ENCODE measurements around the gene C19orf18.
A peak's percentile ranks its signal among the peaks of the same experiment; 100 is the strongest.
"Not testable (repeated sequence)": the region's sequence is repeated elsewhere in the genome, so short reads cannot be mapped to it uniquely, and the experiment has no call there.

Gene C19orf18

GRCh38 chr19:57947419-57948134 lies 26.8 kb downstream of the C19orf18 start, which contains the start of gene ZNF256:
Gene ZNF256 (minus strand): TSS chr19:57947706. CDS start chr19:57947474, 232 bp downstream.
- H3K27me3 ChIP-seq (ENCODE audit: control insufficient read depth, insufficient read depth, low read length), result no peaks in the 10 kb centered on the region
- H3K36me3 ChIP-seq (ENCODE audit: control insufficient read depth, insufficient read depth, low read length), result peaks cover 21% of the 10 kb centered on the region
- H3K27ac ChIP-seq (ENCODE audit: low read depth, low read length), result peak within 1 kb of the TSS; percentile 81
- peak within 1 kb of the TSS; percentile 89 for H3K4me3 ChIP-seq (ENCODE audit: low read depth, low read length)
- H3K9me3 ChIP-seq (ENCODE audit: control insufficient read depth, insufficient read depth, low read depth, low read length), result peaks cover 51% of the 10 kb centered on the region
- peak within 1 kb of the TSS; percentile 89 for H3K9ac ChIP-seq (ENCODE audit: low read length)
- H3K4me1 ChIP-seq (ENCODE audit: control insufficient read depth, insufficient read depth, low read length), result 0 out of 2 replicates have a peak, but pooled peaks cover 4% of the 10 kb centered on the region

DNA sequence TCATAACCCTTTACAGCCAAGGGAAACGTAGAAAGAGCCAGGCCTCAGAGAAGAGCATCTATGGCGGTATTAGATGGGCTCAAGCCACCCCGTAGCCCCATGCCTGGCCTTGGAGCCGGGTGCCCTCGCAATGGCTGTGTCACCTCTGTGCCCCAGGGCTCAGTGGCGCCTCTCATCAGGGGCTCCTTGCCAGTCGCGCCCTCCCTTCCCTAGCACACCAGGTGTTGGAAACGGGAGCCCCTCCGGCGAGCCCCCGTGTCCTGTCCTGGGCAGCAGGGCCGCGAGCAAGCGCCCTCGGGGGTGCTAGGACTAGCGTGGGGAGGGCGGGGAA lies 27.3 kb downstream of the C19orf18 start:
- Histone ChIP-seq H3K9me3 (ENCODE audit: control insufficient read depth, insufficient read depth, low read depth, low read length) (peaks cover 53% of the 10 kb centered on the region), H3K27ac (ENCODE audit: low read depth, low read length) (peak overlapping the region; percentile 81), H3K4me1 (ENCODE audit: control insufficient read depth, insufficient read depth, low read length) (0 out of 2 replicates have a peak, but pooled peaks cover 4% of the 10 kb centered on the region), H3K4me3 (ENCODE audit: low read depth, low read length) (peak overlapping the region; percentile 89), H3K36me3 (ENCODE audit: control insufficient read depth, insufficient read depth, low read length) (peaks cover 26% of the 10 kb centered on the region), H3K9ac (ENCODE audit: low read length) (peak overlapping the region; percentile 89), H3K27me3 (ENCODE audit: control insufficient read depth, insufficient read depth, low read length) (no peaks in the 10 kb centered on the region)

- H3K27ac ChIP-seq (ENCODE audit: low read depth, low read length), result no peak overlapping the region
- peak overlapping the region; percentile 89 for H3K4me3 ChIP-seq (ENCODE audit: low read depth, low read length)
- peaks cover 33% of the 10 kb centered on the region for H3K36me3 ChIP-seq (ENCODE audit: control insufficient read depth, insufficient read depth, low read length)
- peak overlapping the region; percentile 89 for H3K9ac ChIP-seq (ENCODE audit: low read length)
- H3K4me1 ChIP-seq (ENCODE audit: control insufficient read depth, insufficient read depth, low read length), result 0 out of 2 replicates have a peak, but pooled peaks cover 4% of the 10 kb centered on the region
- H3K27me3 ChIP-seq (ENCODE audit: control insufficient read depth, insufficient read depth, low read length), result no peaks in the 10 kb centered on the region
- peaks cover 59% of the 10 kb centered on the region for H3K9me3 ChIP-seq (ENCODE audit: control insufficient read depth, insufficient read depth, low read depth, low read length)
These were observed 28.0 kb downstream of the C19orf18 start for GRCh38 chr19:57946316-57946715.

GRCh38 chr19:57941593-57941992 lies 32.7 kb downstream of the C19orf18 start:
- Histone ChIP-seq H3K4me1 (ENCODE audit: control insufficient read depth, insufficient read depth, low read length) (0 out of 2 replicates have a peak, but pooled peaks cover 4% of the 10 kb centered on the region), H3K27me3 (ENCODE audit: control insufficient read depth, insufficient read depth, low read length) (no peaks in the 10 kb centered on the region), H3K4me3 (ENCODE audit: low read depth, low read length) (no peak overlapping the region), H3K36me3 (ENCODE audit: control insufficient read depth, insufficient read depth, low read length) (peaks cover 48% of the 10 kb centered on the region), H3K27ac (ENCODE audit: low read depth, low read length) (no peak overlapping the region), H3K9ac (ENCODE audit: low read length) (no peak overlapping the region), H3K9me3 (ENCODE audit: control insufficient read depth, insufficient read depth, low read depth, low read length) (peaks cover 42% of the 10 kb centered on the region)

DNA sequence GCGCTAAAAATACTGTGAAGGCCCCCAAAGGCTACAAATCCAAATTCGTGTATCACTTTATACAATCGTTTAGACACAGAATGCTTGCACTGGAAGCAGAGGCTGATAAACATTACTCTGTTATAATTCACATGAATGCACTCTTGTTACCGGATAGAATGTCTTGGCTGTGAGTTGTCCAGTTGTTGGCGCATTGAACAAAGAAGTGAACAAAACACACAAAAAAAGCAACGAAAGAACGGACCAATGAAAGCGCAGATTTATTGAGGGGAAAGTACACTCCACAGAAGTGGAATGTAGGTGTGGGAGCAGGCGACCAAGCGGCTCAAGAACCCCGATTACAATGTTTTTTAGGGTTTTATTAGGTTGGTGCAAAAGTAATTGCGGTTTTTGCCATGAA lies 38.6 kb downstream of the C19orf18 start:
- H3K9me3 ChIP-seq (ENCODE audit: control insufficient read depth, insufficient read depth, low read depth, low read length), result peaks cover 21% of the 10 kb centered on the region; the same call in 1 of the 2 replicates
- no peak overlapping the region for H3K9ac ChIP-seq (ENCODE audit: low read length)
- peaks cover 36% of the 10 kb centered on the region for H3K36me3 ChIP-seq (ENCODE audit: control insufficient read depth, insufficient read depth, low read length)
- H3K4me3 ChIP-seq (ENCODE audit: low read depth, low read length), result peak overlapping the region; percentile 83; the same call in 1 of the 2 replicates
- H3K4me1 ChIP-seq (ENCODE audit: control insufficient read depth, insufficient read depth, low read length), result no peaks in the 10 kb centered on the region
- no peaks in the 10 kb centered on the region for H3K27me3 ChIP-seq (ENCODE audit: control insufficient read depth, insufficient read depth, low read length)
- H3K27ac ChIP-seq (ENCODE audit: low read depth, low read length), result no peak overlapping the region

- Histone ChIP-seq H3K4me3 (ENCODE audit: low read depth, low read length) (peak within 1 kb of the TSS; percentile 83), H3K27me3 (ENCODE audit: control insufficient read depth, insufficient read depth, low read length) (no peaks in the 10 kb centered on the region), H3K9ac (ENCODE audit: low read length) (peak within 1 kb of the TSS; percentile 89), H3K9me3 (ENCODE audit: control insufficient read depth, insufficient read depth, low read depth, low read length) (peaks cover 26% of the 10 kb centered on the region), H3K4me1 (ENCODE audit: control insufficient read depth, insufficient read depth, low read length) (no peaks in the 10 kb centered on the region), H3K27ac (ENCODE audit: low read depth, low read length) (peak within 1 kb of the TSS; percentile 46), H3K36me3 (ENCODE audit: control insufficient read depth, insufficient read depth, low read length) (peaks cover 36% of the 10 kb centered on the region)
These were observed 39.3 kb downstream of the C19orf18 start, which contains the start of gene ZNF418 for GRCh38 chr19:57934820-57935665. Gene ZNF418 (minus strand): TSS chr19:57935402. CDS start chr19:57933822, 1,580 bp downstream.

DNA sequence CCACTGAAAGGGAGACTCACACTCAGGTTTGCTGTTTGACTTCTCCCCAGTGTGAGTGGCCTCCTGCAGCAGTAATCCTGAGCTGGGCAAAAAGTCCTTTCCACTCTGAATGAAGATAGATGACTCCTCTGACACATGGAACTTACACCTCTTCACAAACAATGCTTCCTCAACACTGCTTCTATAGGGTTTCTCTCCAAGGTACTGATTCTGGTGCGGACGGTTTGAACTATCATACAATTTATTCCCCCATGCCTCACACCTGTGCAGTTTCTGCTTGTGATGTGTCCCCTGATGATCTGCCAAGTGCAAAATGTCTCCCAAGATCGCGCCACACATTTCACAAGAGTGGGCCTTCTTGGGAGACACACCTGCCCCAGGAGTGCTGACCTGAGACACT lies 46.7 kb downstream of the C19orf18 start:
- H3K36me3 ChIP-seq (ENCODE audit: control insufficient read depth, insufficient read depth, low read length), result peaks cover 82% of the 10 kb centered on the region
- H3K27me3 ChIP-seq (ENCODE audit: control insufficient read depth, insufficient read depth, low read length), result no peaks in the 10 kb centered on the region
- no peaks in the 10 kb centered on the region for H3K4me1 ChIP-seq (ENCODE audit: control insufficient read depth, insufficient read depth, low read length)
- H3K9ac ChIP-seq (ENCODE audit: low read length), result no peak overlapping the region
- peaks cover 69% of the 10 kb centered on the region for H3K9me3 ChIP-seq (ENCODE audit: control insufficient read depth, insufficient read depth, low read depth, low read length)
- H3K4me3 ChIP-seq (ENCODE audit: low read depth, low read length), result no peak overlapping the region
- no peak overlapping the region for H3K27ac ChIP-seq (ENCODE audit: low read depth, low read length)

DNA sequence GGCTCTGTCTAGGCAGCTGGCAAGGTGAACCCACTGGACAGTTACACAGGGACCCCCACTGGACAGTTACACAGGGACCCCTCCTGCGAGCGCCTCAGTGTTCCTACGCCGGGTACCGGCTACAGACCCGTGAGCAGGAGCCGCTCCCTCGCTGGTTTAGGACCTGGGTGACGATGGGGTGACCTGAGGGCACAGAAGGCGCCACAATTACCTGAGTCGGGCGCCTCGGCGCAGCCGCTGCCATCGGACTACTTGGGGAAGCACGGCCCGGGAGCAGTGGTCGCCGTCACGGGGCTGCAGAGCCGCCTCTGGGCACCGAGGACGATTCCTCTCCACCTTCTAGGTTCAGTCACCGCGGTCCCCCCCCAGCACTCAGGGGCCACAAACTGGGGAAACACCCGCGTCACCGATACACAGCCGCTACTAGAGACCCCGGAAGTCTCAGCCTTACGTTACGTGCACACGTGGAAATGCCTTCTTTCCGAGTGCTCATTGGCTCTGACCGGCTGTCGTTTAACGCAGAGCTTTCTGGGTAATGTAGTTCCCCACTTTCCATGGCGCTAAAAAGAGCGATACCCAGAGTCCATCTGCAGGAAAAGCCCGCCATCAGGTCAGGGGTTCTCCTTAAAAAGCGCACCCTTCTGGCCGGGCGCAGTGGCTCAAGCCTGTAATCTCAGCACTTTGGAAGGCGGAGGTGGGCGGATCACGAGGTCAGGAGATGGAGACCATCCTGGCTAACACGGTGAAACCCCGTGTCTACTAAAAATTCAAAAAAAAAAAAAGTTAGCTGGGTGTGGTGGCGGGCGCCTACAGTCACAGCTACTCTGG lies 58.0 kb downstream of the C19orf18 start, which contains the start of gene ZNF417:
ZNF417 (minus strand) TSS at position 425 of the 828 bp plus-strand sequence; CDS start at position 244, 181 bp downstream.
- H3K9ac ChIP-seq (ENCODE audit: low read length), result peak within 1 kb of the TSS; percentile 88
- H3K9me3 ChIP-seq (ENCODE audit: control insufficient read depth, insufficient read depth, low read depth, low read length); H3K4me1 ChIP-seq (ENCODE audit: control insufficient read depth, insufficient read depth, low read length); H3K27me3 ChIP-seq (ENCODE audit: control insufficient read depth, insufficient read depth, low read length): not testable (repeated sequence)
- H3K4me3 ChIP-seq (ENCODE audit: low read depth, low read length), result peak within 1 kb of the TSS; percentile 88
- peak within 1 kb of the TSS; percentile 76 for H3K27ac ChIP-seq (ENCODE audit: low read depth, low read length)
- peaks cover 55% of the 10 kb centered on the region for H3K36me3 ChIP-seq (ENCODE audit: control insufficient read depth, insufficient read depth, low read length)

- H3K4me1 ChIP-seq (ENCODE audit: control insufficient read depth, insufficient read depth, low read length), result no peaks in the 10 kb centered on the region
- H3K9ac ChIP-seq (ENCODE audit: low read length), result no peak overlapping the region
- peaks cover 53% of the 10 kb centered on the region for H3K36me3 ChIP-seq (ENCODE audit: control insufficient read depth, insufficient read depth, low read length)
- H3K27ac ChIP-seq (ENCODE audit: low read depth, low read length), result no peak overlapping the region
- H3K9me3 ChIP-seq (ENCODE audit: control insufficient read depth, insufficient read depth, low read depth, low read length), result no peaks in the 10 kb centered on the region
- no peak overlapping the region for H3K4me3 ChIP-seq (ENCODE audit: low read depth, low read length)
- no peaks in the 10 kb centered on the region for H3K27me3 ChIP-seq (ENCODE audit: control insufficient read depth, insufficient read depth, low read length)
These were observed 59.8 kb downstream of the C19orf18 start for GRCh38 chr19:57914531-57914930.
